ELR (cell line): ENCODE data around the gene CNNM1.
A peak's percentile ranks its signal among the peaks of the same experiment; 100 is the strongest.

Experiments used
- DNase-seq: peaks from one replicate; pipeline ENCODE4 v3.0.0-alpha.2; 2015; ENCODE audit warnings: low read depth

The CNNM1 gene

DNA sequence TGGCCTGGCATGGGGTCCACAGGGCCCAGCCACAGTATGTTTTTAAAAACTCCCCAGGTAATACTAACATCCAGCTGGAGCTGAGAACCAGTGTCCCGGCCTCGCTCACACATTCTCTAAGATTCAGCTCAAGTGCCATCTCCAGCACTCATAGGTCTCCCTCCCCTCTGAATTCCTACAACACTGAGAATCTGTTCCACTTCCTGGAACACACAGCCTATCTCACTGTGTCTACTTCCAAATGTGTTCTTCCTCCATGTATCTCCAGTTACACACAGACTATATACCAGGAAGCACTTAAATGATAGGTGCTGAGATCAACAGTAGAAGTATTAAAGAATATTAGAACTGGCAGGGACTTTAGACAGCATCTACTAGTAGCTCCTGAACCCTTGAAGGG, 90.5 kb downstream of the CNNM1 start:
- no peak for DNase-seq

DNA sequence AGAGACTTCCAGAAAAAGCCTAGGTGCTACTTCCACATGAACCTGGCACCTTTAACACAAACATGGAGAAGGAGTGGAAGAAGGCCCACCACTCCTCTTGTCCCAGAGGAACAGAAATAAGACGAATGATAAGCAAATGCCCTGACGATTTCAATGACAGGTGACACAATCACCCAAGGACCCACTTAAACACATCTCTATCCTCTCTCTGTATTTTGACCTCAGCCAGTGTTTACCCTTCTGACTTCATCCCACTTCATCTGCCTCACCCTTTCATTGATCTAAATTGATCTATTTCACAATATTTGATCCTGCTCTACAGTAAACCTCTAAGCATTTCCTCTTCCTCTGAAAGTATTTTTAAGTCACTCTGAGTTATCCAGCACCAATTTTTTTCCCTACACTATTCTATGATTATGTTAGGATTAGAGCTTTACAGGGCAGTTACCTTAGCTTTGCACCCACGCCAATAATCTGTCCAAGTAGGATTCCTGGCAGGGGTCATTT, 92.1 kb downstream of the CNNM1 start:
- DNase-seq, result no peak

DNA sequence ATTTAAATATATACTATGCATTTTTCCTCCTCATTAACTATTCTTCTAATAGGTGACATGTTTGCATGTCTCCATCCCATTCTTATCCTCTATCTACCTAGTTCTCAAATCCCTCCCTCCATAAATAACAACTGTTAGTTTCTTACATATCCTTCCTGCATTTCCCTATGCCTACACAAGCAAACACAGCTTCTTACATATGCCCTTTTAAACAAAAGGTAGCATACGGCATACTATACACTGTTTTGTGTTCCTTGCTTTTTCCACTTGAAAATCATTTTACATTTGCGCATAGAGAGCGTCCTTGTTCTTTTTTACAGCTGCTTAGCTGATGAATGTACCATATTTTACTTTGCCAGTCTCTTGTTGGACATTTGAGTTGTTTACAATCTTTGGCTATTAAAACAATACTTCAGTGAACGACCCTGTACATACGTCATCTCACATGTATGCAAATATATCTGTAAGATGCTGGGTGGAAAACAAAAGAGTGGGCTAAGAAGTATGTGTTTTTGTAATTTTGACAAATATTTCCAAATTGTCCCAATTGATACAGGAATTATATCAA, 93.5 kb downstream of the CNNM1 start:
- no peak for DNase-seq

DNA sequence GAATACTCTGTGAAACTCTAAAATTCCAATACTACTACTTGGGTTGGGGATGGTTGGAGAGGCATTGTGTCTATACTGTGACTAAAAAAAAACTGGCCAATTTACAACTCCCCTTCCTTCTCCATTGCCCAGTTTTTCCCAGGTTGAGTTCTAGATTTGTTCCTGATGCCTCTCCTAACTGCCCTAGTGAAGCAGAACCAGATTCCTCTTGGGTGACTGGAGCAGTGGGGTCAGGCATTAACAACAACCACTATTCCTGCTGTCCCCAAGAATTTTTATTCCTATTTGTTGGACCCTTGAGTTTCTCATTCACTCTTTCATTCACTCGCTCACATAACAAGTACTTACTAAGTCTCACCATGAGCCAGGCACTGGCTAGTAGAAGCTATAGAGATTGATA, 95.5 kb downstream of the CNNM1 start:
- DNase-seq, result no peak

DNA sequence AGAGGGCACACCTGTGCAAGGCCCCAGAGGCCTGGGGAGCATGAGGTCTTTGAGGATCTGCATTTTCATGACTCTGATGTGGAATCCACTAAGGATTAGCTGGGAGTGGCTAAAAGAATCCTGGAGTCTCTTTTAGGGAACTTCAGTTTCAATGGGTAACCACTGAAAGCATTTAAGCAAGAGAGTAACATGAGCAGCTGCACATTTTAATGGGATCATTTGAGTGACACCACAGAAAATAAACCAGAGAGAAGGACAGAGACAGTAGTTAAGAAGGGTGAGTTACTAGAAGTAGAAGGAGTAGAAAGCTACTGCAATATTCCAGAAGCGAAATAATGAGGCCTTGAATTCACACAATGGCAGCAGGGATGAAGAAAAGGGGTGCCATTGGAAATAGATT, 96.0 kb downstream of the CNNM1 start:
- no peak for DNase-seq

DNA sequence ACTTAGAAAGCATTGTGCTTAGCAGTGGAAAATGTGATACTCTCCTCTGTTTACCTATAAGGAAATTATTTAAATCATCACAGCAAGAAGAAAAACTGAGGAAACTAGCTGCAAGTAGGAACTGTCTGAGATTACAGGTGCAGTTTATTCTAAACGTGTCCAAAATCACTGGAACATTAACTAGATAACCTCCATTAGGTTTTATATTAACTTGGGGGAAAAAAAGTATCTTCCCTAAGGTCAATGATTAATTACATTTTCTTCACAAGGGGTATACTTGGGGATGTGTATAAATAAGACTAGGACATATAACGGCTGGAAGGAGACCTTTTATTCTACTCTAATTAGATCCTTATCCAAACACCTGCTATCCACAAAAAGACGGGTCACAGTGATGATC, 97.5 kb downstream of the CNNM1 start:
- no peak for DNase-seq

DNA sequence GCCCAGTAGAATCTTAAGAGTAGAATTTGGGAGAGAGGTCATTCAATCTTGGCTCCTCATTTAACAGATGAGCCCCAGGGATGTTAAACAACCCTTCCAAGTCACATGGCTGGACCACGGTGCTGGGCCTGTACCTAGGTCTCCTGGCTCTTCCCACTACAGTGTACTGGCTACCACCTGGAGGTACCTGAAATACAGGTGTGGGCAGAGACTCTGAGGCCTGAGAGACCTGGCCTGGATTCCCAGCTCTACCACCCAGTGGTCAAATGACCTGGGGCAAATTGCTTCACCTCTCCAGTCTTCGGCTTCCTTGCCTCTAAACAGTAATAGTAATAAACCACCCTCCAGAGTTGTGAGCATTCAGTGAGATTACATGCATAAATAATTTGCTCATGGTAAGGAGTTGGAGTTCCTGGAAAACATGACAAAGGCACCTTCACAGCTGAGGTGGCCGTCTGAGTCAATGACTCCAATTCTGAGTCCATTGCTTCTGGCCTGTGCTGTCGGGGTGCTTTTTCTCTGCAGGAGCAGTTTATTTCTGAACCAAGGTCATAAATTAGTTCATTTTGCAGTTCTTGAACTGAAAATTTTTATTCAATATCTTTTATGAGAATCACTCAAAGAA, 98.5 kb downstream of the CNNM1 start:
- DNase-seq, result no peak

DNA sequence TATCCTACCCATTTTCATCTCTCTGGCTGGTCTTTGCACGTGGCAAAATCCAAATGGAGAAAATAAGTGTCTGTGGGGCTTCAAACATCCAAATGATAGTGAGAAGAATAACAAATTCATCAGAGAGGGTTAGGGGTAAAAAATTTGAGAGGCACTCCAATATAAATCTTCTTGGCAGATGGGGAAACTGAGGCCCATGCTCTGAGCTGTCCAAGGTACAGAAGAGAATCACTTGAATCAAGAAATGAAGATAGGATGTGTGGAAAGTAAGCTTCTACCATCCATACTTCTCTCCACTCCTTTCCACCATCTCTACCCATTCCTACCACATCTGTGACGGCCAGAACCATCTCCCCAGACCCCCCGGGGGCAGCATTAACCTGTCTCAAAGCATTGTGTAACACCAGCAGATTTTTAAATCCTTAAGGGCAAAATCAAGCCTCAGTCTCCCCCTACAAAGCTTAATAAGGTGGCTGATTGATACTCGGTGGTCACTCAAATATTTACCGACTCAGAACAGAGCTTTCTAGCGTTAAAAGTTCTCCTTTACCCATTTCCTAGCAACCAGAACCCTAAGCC, 100.5 kb downstream of the CNNM1 start:
- no peak for DNase-seq

DNA sequence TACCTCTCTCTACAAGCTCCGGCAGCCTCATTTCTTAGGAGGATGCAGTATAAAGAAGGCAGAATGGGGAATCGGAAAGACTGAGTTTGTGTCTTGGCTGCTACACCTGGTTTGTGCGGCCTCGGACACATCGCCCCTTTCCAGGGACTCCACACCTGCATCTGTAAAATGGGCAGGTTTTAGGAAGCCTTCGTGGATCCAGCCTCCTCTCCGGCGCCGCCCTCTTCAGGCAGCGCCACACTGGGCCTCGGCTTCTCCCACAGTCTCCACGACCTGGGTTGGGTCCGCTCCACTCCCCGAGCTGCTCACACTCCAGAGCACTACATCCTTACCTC, 100.9 kb downstream of the CNNM1 start:
- peak; percentile 27 for DNase-seq

DNA sequence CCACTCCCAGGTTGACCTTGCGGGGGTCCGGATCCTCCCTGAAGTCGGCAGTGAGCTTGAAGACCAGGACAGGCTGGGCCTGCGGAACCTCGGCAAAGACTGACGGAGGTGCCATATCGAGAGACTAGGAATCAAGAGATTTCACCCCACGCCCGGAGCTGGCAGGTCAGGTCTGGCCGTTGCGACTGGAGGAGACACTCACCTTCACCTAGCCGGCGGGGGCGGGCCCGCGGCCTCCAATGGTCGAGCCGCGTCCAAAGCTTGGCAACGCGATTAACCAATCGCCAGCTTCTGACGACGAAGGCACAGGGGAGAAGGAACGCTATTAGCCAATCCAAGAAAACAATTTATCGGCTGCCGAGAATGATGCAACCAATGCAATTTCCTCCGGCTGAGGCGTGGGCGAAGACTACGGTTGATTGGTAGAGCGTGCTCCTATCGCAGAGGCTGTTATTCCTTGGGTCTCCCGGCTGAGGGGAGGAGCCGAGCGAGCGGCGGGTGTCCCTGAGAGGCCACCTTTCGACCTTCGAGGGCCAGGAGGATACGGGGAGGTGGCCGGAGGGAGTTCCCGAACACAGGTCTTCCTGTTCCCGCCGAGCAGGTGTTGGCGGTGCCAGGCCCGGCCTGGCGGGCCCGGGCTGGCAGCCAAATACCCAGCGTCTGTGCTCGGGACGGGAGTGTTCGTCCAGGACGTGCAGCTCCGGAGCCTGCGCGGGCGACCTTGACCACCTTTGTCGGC, 101.5 kb downstream of the CNNM1 start, which contains the start of gene GOT1:
Gene GOT1 (minus strand): TSS at position 174 of the 739 bp plus-strand sequence. CDS start 59 bp downstream, at position 115.
- DNase-seq, result peak; percentile 99

DNA sequence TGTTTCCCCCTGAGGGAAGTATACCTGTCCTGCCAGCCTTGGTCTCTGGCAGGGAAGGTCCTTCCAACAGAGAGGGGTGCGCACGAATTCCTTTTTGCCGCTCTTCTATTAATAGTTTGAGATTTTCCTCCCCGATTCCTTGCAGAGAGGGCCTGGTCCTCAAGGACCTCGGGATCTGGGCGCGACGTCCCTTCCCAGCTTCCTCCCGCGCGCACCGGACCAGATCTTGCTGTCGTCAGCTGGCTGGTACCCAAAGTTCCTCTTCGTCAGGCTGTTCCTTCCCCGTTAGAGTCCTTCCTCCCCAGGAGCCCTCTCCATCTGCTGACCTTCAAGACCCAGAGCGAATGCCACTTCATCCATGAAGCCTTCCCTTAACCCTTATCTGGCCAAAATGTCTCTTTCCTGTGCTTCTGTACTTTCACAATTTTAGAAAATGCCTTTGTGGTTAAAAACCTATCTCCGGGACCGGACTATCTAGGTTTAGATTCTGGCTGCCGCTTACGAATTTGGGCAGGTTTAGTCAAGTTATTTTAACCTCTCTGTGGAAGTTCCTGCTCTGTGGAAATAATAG, 102.1 kb downstream of the CNNM1 start:
- peak; percentile 67 for DNase-seq

DNA sequence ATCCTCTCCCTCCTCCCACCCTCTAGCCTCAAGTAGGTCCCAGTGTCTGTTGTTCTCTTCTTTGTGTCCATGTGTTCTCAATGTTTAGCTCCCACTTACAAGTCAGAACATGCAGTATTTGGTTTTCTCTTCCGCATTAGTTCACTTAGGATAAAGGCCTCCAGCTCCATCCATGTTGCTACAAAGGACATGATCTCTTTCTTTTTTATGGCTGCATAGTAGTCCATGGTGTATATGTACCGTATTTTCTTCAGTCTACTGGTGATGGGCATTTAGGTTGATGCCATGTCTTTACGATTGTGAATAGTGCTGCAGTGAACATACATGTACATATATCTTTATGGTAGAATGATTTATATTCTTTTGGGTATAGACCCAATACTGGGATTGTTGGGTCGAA, 102.9 kb downstream of the CNNM1 start:
- DNase-seq, result no peak

DNA sequence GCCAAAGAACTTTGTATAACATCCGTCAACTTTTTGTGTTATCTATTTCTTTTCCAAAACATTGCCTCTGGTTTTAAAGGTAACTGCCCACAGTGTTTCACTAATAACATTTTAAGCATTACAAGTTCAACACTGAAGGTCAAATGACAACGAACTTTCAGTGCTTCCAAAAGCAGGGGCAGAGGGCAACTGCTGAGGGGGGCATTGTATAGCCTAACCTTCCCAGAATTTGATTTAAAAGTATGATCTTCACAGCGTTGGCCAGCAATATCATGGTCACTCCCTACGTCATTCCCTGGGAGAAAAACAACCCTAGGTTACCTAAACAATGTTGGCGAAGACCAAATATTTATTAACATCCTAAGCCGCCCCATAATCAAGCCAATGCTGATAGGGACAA, 103.7 kb downstream of the CNNM1 start:
- DNase-seq, result no peak

DNA sequence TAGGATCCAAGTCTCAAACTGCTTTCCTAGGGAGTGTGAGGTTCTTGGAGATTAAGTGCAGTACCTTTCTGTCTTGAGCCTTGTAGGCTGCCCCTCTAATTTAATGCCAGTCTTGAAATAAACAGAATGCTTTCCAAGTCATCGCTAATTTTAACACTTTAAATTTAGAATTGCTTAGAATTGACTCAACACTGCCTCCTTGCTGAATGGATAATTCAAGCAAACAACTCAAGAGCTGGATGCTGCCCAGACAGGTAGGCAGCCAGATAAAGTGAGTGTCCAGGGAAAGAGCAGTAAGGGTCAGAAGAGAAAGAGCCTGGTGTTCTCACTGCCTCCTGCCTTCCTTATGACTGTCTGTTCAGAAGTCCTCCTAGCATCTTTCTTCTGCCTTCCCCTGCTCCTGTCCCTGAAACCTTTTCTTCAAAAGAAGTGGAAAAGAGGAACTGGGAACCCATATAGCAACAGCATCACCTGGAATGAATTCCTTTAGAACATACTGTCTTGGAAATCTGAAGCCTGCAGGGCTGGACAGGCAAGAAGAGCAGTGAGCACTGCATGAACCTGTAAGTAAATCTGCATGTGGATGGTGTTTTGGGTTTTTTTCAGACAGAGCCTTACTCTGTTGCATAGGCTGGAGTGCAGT, 104.3 kb downstream of the CNNM1 start:
- peak; percentile 41 for DNase-seq

DNA sequence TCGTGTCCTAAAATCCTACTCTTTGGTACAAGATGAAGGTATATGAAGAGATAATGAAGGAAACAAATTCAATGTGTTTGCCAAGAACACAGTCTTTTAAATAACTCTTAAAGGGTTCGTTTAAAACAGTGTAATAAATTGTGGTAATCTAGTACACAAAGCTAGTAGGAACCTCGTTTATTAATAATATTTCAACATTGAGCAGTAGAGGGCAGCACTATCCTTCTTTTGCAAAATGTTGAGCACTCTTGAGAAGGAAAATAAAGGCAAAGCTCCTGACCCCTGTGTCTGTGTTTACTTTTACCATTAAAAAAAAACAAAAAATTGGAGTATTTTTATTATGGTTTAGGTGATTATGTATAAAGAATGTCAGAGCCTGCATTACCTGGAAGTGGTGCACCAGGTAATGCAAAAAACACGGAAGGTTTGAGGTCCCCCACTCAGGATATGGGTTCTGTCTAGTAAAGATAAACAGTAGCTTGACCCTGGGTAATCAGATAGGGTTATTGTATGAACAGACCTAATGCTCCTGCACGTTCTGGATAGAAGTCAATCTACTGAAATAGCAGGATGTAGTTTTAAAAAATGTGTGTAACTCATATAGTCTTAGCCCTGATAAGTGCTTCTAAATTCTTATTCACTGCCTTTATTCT, 107.0 kb downstream of the CNNM1 start:
- peak; percentile 69 for DNase-seq

DNA sequence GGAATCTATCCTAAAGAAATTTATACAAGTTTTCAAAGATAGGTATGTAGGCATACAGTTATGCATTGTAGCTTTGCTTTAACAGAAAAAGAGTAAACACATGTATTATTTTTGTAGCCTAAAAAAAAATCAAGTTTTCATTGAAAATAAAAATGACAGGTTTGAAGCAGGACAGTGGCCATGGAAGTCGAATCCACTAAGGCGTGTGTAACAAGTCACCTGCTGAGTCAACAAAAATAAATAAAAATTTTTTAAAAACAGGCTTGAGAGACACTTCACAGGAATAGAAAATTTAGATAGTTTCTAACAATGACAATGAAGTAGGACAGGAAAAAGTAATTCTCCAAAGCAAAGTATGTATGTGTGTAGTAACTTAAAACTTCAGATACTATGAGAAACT, 109.7 kb downstream of the CNNM1 start:
- DNase-seq, result no peak

DNA sequence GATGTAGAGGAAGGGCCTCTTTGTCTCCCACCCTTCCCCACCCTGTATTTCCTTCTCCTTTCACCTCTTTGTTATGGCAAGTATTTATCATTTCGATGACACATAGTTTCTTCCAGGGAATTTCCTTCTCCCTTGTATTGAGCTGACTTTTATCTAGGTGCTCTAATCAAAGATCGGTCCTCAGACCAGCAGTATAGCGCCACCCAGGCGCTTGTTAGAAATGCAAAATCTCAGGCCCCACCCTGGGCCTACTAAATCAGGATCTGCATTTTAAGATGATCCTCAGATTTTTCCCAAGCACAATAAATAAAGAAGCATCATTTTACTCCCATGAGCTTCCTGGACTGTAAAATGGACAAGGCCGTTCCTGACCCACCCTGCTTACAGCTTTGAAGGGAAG, 113.2 kb downstream of the CNNM1 start:
- no peak for DNase-seq

DNA sequence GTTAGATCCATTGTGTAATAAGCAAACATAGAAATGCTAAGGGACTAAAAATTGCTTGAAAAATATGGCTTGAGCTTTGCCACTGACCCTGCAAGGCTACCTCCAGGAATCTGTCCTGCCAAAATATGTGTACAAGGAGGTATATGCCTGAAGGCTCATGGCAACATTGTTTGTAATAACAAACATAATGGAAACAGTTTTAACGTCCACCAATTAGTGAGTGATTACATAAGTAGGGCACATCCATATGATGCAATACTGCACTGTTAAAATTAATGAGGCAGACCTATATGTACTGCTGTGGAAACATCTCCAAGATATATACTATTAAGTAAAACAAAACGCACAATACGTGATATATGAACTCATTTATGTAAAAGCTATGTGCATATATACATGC, 114.3 kb downstream of the CNNM1 start:
- DNase-seq, result no peak
